ENCODE measurements around the gene TMEM200C.

GRCh38 chr18:5914016-5914415 is 18.7 kb upstream of the TMEM200C start:
- TF ChIP-seq, protein P1, sequence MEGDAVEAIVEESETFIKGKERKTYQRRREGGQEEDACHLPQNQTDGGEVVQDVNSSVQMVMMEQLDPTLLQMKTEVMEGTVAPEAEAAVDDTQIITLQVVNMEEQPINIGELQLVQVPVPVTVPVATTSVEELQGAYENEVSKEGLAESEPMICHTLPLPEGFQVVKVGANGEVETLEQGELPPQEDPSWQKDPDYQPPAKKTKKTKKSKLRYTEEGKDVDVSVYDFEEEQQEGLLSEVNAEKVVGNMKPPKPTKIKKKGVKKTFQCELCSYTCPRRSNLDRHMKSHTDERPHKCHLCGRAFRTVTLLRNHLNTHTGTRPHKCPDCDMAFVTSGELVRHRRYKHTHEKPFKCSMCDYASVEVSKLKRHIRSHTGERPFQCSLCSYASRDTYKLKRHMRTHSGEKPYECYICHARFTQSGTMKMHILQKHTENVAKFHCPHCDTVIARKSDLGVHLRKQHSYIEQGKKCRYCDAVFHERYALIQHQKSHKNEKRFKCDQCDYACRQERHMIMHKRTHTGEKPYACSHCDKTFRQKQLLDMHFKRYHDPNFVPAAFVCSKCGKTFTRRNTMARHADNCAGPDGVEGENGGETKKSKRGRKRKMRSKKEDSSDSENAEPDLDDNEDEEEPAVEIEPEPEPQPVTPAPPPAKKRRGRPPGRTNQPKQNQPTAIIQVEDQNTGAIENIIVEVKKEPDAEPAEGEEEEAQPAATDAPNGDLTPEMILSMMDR (IDR thresholded peaks at IDR 0.05) = no peak
- no peak for TF ChIP-seq POLR2A (IDR thresholded peaks at IDR 0.05)

Measured in heart left ventricle (tissue), 13 donors.